Neural cell (in vitro differentiated cells): ENCODE data around the gene XPO4.

ENCODE experiments used
- POLR2AphosphoS5 ChIP-seq: IDR thresholded peaks from 2 replicates; pipeline ENCODE4 v1.6.1; 2012
- RAD21 ChIP-seq: fragments of 450-650 bp; conservative IDR thresholded peaks from 2 replicates; pipeline ENCODE4 v1.6.1; 2014; ENCODE audit warnings: antibody characterized with exemption, mild to moderate bottlenecking, moderate library complexity
- TF ChIP-seq, protein P1 (sequence below): fragments of 450-650 bp; IDR thresholded peaks from 2 replicates; pipeline ENCODE4 v1.5.1; 2014; ENCODE audit warnings: antibody characterized with exemption, mild to moderate bottlenecking, moderate library complexity; ENCODE audit not compliant: poor library complexity, severe bottlenecking

DNA sequence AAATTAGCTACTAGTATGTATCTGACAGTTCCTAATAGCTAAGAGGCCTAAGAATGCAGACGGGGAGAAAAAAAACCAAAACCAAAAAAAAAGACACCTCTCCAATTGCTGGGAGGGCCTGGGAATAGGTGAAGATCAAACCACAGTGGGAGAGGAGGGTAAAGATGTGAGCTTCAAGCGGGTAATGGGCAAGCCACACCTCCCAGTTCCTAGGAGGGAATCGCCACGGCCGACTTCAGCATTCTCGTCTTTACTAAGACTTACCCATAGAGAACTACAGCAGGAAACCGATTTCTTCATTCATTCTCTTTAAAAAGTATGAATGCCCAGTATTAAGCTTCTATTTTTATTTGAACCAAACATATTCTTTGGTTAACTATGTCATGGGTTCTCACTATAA is 123.1 kb downstream of the XPO4 start:
- TF ChIP-seq POLR2AphosphoS5: no peak
- TF ChIP-seq RAD21: no peak
- TF ChIP-seq, protein P1, sequence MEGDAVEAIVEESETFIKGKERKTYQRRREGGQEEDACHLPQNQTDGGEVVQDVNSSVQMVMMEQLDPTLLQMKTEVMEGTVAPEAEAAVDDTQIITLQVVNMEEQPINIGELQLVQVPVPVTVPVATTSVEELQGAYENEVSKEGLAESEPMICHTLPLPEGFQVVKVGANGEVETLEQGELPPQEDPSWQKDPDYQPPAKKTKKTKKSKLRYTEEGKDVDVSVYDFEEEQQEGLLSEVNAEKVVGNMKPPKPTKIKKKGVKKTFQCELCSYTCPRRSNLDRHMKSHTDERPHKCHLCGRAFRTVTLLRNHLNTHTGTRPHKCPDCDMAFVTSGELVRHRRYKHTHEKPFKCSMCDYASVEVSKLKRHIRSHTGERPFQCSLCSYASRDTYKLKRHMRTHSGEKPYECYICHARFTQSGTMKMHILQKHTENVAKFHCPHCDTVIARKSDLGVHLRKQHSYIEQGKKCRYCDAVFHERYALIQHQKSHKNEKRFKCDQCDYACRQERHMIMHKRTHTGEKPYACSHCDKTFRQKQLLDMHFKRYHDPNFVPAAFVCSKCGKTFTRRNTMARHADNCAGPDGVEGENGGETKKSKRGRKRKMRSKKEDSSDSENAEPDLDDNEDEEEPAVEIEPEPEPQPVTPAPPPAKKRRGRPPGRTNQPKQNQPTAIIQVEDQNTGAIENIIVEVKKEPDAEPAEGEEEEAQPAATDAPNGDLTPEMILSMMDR: no peak
